ENCODE measurements around the gene AMER3.

- TF ChIP-seq CREB5 (CRISPR knock-in tag; IDR thresholded peaks at IDR 0.05; ENCODE audit: low read depth): no peak
- no peak for TF ChIP-seq GLIS3 (CRISPR knock-in tag; IDR thresholded peaks at IDR 0.05)
- TF ChIP-seq TCF4 (CRISPR knock-in tag; IDR thresholded peaks at IDR 0.05; ENCODE audit: borderline replicate concordance): no peak
- TF ChIP-seq ZNF70 (CRISPR knock-in tag; IDR thresholded peaks at IDR 0.05): no peak
- TF ChIP-seq ZFP3 (CRISPR knock-in tag; IDR thresholded peaks at IDR 0.05): no peak
- TF ChIP-seq ZNF565 (CRISPR knock-in tag; conservative IDR thresholded peaks at IDR 0.05; ENCODE audit: low read depth): no peak
- no peak for TF ChIP-seq ISL1 (CRISPR knock-in tag; IDR thresholded peaks at IDR 0.05)
- TF ChIP-seq ZFP30 (CRISPR knock-in tag; IDR thresholded peaks at IDR 0.05): no peak
- TF ChIP-seq ZC3H10 (CRISPR knock-in tag; IDR thresholded peaks at IDR 0.05): no peak
- TF ChIP-seq PATZ1 (CRISPR knock-in tag; IDR thresholded peaks at IDR 0.05; ENCODE audit: borderline replicate concordance): no peak
- no peak for TF ChIP-seq ARNTL (CRISPR knock-in tag; IDR thresholded peaks at IDR 0.05; ENCODE audit: borderline replicate concordance, low read depth)
- no peak for TF ChIP-seq TSHZ2 (CRISPR knock-in tag; IDR thresholded peaks at IDR 0.05)
- no peak for TF ChIP-seq PPARA (CRISPR knock-in tag; IDR thresholded peaks at IDR 0.05; ENCODE audit: borderline replicate concordance)
Observed at GRCh38 chr2:130740671-130741070, 14.7 kb upstream of the AMER3 start.
